C4-2B (cell line): ENCODE data around the gene TMEM121.

Experiments used
- H3K27ac ChIP-seq: fragments of 450-650 bp; 2 replicates; pipeline ENCODE4 v1.5.1; 2017
- CTCF ChIP-seq: fragments of 450-650 bp; conservative IDR thresholded peaks from 2 replicates; pipeline ENCODE4 v1.5.1; 2017; ENCODE audit warnings: mild to moderate bottlenecking
- ZFX ChIP-seq: fragments of 450-650 bp; IDR thresholded peaks from 2 replicates; pipeline ENCODE4 v1.6.1; 2017

Gene TMEM121

GRCh38 chr14:105525861-105526775 is at the start of gene TMEM121:
Gene TMEM121 (plus strand): TSS chr14:105526583. CDS start chr14:105528835, 2,252 bp downstream.
- no peak within 1 kb of the TSS for H3K27ac ChIP-seq
- TF ChIP-seq ZFX (no peak), CTCF (no peak)

- peak overlapping the region; percentile 84 for H3K27ac ChIP-seq
- no peak for TF ChIP-seq ZFX
Observed at GRCh38 chr14:105476831-105477659, 49.3 kb upstream of the TMEM121 start.

- no peak overlapping the region for H3K27ac ChIP-seq
- TF ChIP-seq ZFX, result no peak
- TF ChIP-seq CTCF, result no peak
Observed at GRCh38 chr14:105477660-105478397, 48.6 kb upstream of the TMEM121 start.

- H3K27ac ChIP-seq, result no peak overlapping the region
- TF ChIP-seq ZFX (no peak), CTCF (no peak)
Observed at GRCh38 chr14:105478398-105479251, 47.8 kb upstream of the TMEM121 start.

GRCh38 chr14:105479431-105480158 is 46.8 kb upstream of the TMEM121 start:
- H3K27ac ChIP-seq, result no peak overlapping the region
- no peak for TF ChIP-seq CTCF
- TF ChIP-seq ZFX, result no peak

GRCh38 chr14:105480199-105480746 is 46.1 kb upstream of the TMEM121 start:
- H3K27ac ChIP-seq, result peak overlapping the region; percentile 91
- TF ChIP-seq ZFX (no peak), CTCF (no peak)
